Lower leg skin (tissue), 3 donors: ENCODE measurements around the gene FURIN.

ENCODE experiments used
- CTCF ChIP-seq, 3 donors: fragments of 450-650 bp; IDR thresholded peaks; one replicate each; pipeline ENCODE4 v1.5.1; 2016; ENCODE audit warnings: antibody characterized with exemption in 3 of 3, mild to moderate bottlenecking in 3 of 3, moderate library complexity in 2 of 3
- POLR2A ChIP-seq, 2 donors: fragments of 450-650 bp; IDR thresholded peaks; one replicate each; pipeline ENCODE4 v1.6.1; 2016 to 2017; ENCODE audit warnings: antibody characterized with exemption in 2 of 2, mild to moderate bottlenecking in 1 of 2, moderate library complexity in 1 of 2

GRCh38 chr15:90892023-90892422, 23.6 kb downstream of the FURIN start:
- TF ChIP-seq CTCF (IDR thresholded peaks at IDR 0.05) (no peak), POLR2A (IDR thresholded peaks at IDR 0.05) (no peak)
